ENCODE data around the gene GPX4. TPM values are rescaled to one million over a fixed set of nuclear protein-coding genes. Genes with fewer than 3 reads are reported as not detected.

GPX4 gene, protein sequence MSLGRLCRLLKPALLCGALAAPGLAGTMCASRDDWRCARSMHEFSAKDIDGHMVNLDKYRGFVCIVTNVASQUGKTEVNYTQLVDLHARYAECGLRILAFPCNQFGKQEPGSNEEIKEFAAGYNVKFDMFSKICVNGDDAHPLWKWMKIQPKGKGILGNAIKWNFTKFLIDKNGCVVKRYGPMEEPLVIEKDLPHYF
- 387 to 508 TPM (median 482 TPM) in 5 replicates for total RNA-seq (2022; extraction: Qiagen RNA extraction; ENCODE audit: low read depth)

DNA sequence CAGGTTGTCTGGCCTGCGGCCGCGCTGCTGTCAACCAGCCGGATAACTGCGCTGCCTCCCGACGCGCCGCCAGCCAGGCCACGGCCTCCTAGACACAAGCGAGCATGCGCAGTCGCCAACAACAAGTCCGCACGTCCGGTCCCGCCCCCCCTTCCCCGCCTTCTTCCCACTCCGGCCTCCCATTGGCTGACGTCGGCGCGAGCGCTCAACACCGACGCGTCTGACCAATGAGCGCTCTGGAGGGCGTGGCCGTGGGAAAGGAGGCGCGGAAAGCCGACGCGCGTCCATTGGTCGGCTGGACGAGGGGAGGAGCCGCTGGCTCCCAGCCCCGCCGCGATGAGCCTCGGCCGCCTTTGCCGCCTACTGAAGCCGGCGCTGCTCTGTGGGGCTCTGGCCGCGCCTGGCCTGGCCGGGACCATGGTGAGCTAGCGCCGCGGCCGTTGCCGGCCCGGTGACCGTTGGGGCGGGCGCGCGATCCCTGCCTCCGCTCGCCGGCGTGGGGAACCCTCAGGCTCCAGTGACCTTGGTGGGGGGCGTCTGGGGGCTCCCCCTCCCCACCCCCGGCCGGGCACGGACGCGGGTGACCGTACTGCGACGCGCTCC is at the start of gene GPX4:
GPX4 (plus strand) TSS at position 287 of the 603 bp plus-strand sequence; CDS start at position 337, 50 bp downstream.

GRCh38 chr19:1066748-1067340 is 37.0 kb upstream of the GPX4 start, which contains the start of gene ARHGAP45:
Gene ARHGAP45 (plus strand): TSS chr19:1067167. CDS start chr19:1067406, 239 bp downstream.

DNA sequence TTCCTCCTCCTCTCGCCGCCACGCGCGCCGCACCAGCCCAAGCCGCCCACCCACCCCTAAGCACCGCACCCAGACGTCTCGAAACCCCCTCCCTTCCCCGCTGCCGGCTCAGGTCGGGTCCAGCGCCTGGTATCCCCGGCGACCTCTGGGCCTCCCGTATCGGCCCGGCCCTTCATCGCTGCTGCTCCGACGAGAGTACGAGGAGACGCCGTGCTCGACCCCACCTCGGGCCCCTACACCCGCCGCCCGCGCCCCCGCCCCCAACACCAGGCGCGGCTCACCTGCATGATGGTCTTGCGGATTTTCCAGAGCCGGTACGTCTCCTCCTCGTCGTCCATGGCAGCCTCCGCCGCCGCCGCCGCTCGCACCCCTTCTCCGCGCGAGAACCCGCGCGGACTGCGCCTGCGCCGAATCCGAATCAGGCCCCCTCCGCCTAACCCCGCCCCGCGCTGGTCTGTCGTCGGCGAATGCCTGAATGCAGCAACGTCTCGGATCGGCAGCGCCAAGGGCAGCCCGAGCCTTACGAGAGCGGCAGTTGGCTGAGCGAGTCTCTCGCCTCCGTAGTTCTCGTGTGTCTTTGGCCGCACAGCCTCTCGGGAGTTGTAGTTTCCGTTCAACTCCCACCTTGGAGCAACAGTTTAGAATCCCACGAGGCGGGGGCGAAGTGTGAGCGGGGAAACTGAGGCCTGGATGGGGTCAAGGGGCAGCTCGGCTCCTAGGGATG is 8.7 kb upstream of the GPX4 start, which contains the start of gene POLR2E:
POLR2E (minus strand) TSS at position 398 of the 724 bp plus-strand sequence; CDS start at position 338, 60 bp downstream.

Other genes with a start within 250 kb of the GPX4 start
- gene CFD, start 244.3 kb upstream of the GPX4 start, total RNA-seq (2022; extraction: Qiagen RNA extraction; ENCODE audit: low read depth): 8.5 to 21.1 TPM (median 18.0 TPM) in 5 replicates
- gene MED16, start 210.8 kb upstream of the GPX4 start, total RNA-seq (2022; extraction: Qiagen RNA extraction; ENCODE audit: low read depth): 11.0 to 24.5 TPM (median 19.4 TPM) in 5 replicates
- gene RNU6-9, start 210.5 kb upstream of the GPX4 start, total RNA-seq (2022; extraction: Qiagen RNA extraction; ENCODE audit: low read depth): not detected in 5 replicates
- 26.7 to 41.0 TPM (median 37.5 TPM) in 5 replicates for gene R3HDM4, start 190.8 kb upstream of the GPX4 start, total RNA-seq (2022; extraction: Qiagen RNA extraction; ENCODE audit: low read depth)
- 0.38 to 0.48 TPM (median 0.46 TPM) in 4 of 5 replicates, not detected in the other for gene KISS1R, start 186.7 kb upstream of the GPX4 start, total RNA-seq (2022; extraction: Qiagen RNA extraction; ENCODE audit: low read depth)
- 2.9 to 5.8 TPM (median 5.2 TPM) in 5 replicates for gene ARID3A, start 178.0 kb upstream of the GPX4 start, total RNA-seq (2022; extraction: Qiagen RNA extraction; ENCODE audit: low read depth)
- gene WDR18, start 119.6 kb upstream of the GPX4 start, total RNA-seq (2022; extraction: Qiagen RNA extraction; ENCODE audit: low read depth): 40.6 to 72.1 TPM (median 63.9 TPM) in 5 replicates
- gene GRIN3B, start 103.6 kb upstream of the GPX4 start, total RNA-seq (2022; extraction: Qiagen RNA extraction; ENCODE audit: low read depth): 1.3 to 3.1 TPM (median 2.6 TPM) in 5 replicates
- gene TMEM259, start 82.9 kb upstream of the GPX4 start, total RNA-seq (2022; extraction: Qiagen RNA extraction; ENCODE audit: low read depth): 72.1 to 118 TPM (median 104 TPM) in 5 replicates
- gene RNU6-2, start 82.5 kb upstream of the GPX4 start, total RNA-seq (2022; extraction: Qiagen RNA extraction; ENCODE audit: low read depth): not detected in 5 replicates
- 48.1 to 59.4 TPM (median 53.7 TPM) in 5 replicates for gene CNN2, start 77.4 kb upstream of the GPX4 start, total RNA-seq (2022; extraction: Qiagen RNA extraction; ENCODE audit: low read depth)
- 5.8 to 11.0 TPM (median 7.6 TPM) in 5 replicates for gene ABCA7, start 63.9 kb upstream of the GPX4 start, total RNA-seq (2022; extraction: Qiagen RNA extraction; ENCODE audit: low read depth)
- gene ARHGAP45, start 36.8 kb upstream of the GPX4 start, total RNA-seq (2022; extraction: Qiagen RNA extraction; ENCODE audit: low read depth): 1.8 to 2.2 TPM (median 2.0 TPM) in 5 replicates
- 175 to 251 TPM (median 234 TPM) in 5 replicates for gene POLR2E, start 8.6 kb upstream of the GPX4 start, total RNA-seq (2022; extraction: Qiagen RNA extraction; ENCODE audit: low read depth)
- 31.9 to 52.8 TPM (median 46.5 TPM) in 5 replicates for gene SBNO2, start 70.3 kb downstream of the GPX4 start, total RNA-seq (2022; extraction: Qiagen RNA extraction; ENCODE audit: low read depth)
- 38.1 to 41.5 TPM (median 39.5 TPM) in 5 replicates for gene STK11, start 101.8 kb downstream of the GPX4 start, total RNA-seq (2022; extraction: Qiagen RNA extraction; ENCODE audit: low read depth)
- 2.7 to 4.6 TPM (median 4.4 TPM) in 5 replicates for gene CBARP, start 134.0 kb downstream of the GPX4 start, total RNA-seq (2022; extraction: Qiagen RNA extraction; ENCODE audit: low read depth)
- gene ATP5F1D, start 137.8 kb downstream of the GPX4 start, total RNA-seq (2022; extraction: Qiagen RNA extraction; ENCODE audit: low read depth): 82.0 to 171 TPM (median 161 TPM) in 5 replicates
- 40.2 to 50.8 TPM (median 42.4 TPM) in 5 replicates for gene MIDN, start 144.6 kb downstream of the GPX4 start, total RNA-seq (2022; extraction: Qiagen RNA extraction; ENCODE audit: low read depth)
- 84.4 to 193 TPM (median 96.4 TPM) in 5 replicates for gene CIRBP, start 165.3 kb downstream of the GPX4 start, total RNA-seq (2022; extraction: Qiagen RNA extraction; ENCODE audit: low read depth)
- gene FAM174C, start 171.5 kb downstream of the GPX4 start, total RNA-seq (2022; extraction: Qiagen RNA extraction; ENCODE audit: low read depth): 46.2 to 97.9 TPM (median 81.9 TPM) in 5 replicates
- 0.98 to 2.3 TPM (median 1.7 TPM) in 5 replicates for gene EFNA2, start 181.9 kb downstream of the GPX4 start, total RNA-seq (2022; extraction: Qiagen RNA extraction; ENCODE audit: low read depth)

Measured in A549 treated with CpdA at 1 μM for 4 hours (cell line).